Fibroblast of villous mesenchyme (primary cell): Measurements from ENCODE around the gene CAMK1D. TPM values are rescaled to one million over a fixed set of nuclear protein-coding genes. Genes with fewer than 3 reads are reported as not detected.
A peak's percentile ranks its signal among the peaks of the same experiment; 100 is the strongest.

Experiments
- DNase-seq: peaks from one replicate; pipeline ENCODE4 v3.0.0-alpha.2; 2010; ENCODE audit warnings: low read depth
- H3K4me3 ChIP-seq: 2 replicates; pipeline ENCODE4 v1.5.1; 2011; ENCODE audit warnings: low read depth, mild to moderate bottlenecking, low read length
- CTCF ChIP-seq: IDR thresholded peaks from 2 replicates; pipeline ENCODE4 v1.5.1; 2012; ENCODE audit warnings: low read depth, mild to moderate bottlenecking, low read length; ENCODE audit not compliant: insufficient read depth
- total RNA-seq: library from RNA; depleted of rRNA; stranded (reverse); fragments of >200 nt; gene quantifications from 2 replicates; pipeline ENCODE4 v1.2.3, GENCODE V29; 2012

CAMK1D gene
- total RNA-seq, 1 donor: 1.3 TPM

- no peak overlapping the region for H3K4me3 ChIP-seq
- TF ChIP-seq CTCF: no peak
- DNase-seq: no peak
These were observed 408.9 kb downstream of the CAMK1D start for GRCh38 chr10:12758271-12758670.

GRCh38 chr10:12766223-12766622, 416.9 kb downstream of the CAMK1D start:
- TF ChIP-seq CTCF: no peak
- H3K4me3 ChIP-seq: no peak overlapping the region
- no peak for DNase-seq

- H3K4me3 ChIP-seq: no peak overlapping the region
- peak; percentile 17 for DNase-seq
- TF ChIP-seq CTCF: no peak
These were observed 419.1 kb downstream of the CAMK1D start for GRCh38 chr10:12768156-12769100.

GRCh38 chr10:12769323-12770044, 420.1 kb downstream of the CAMK1D start:
- no peak overlapping the region for H3K4me3 ChIP-seq
- DNase-seq: no peak
- TF ChIP-seq CTCF: no peak

- no peak for DNase-seq
- H3K4me3 ChIP-seq: no peak overlapping the region
- TF ChIP-seq CTCF: no peak
These were observed 422.8 kb downstream of the CAMK1D start for GRCh38 chr10:12771981-12772760.

- no peak overlapping the region for H3K4me3 ChIP-seq
- TF ChIP-seq CTCF: no peak
- no peak for DNase-seq
These were observed 423.6 kb downstream of the CAMK1D start for GRCh38 chr10:12772797-12773587.
